NCI-H82 treated with DMSO at 0.1 percent for 48 hours (cell line): Measurements from ENCODE around the gene MEDAG.

Experiments
- DNase-seq: peaks from one replicate; lab custom pipeline; 2025; ENCODE audit not compliant: unreplicated experiment; lab: John Stamatoyannopoulos, UW

MEDAG gene

GRCh38 chr13:30872685-30873461 is 33.2 kb upstream of the MEDAG start:
- DNase-seq = no peak

GRCh38 chr13:30873499-30873898 is 32.6 kb upstream of the MEDAG start:
- no peak for DNase-seq

GRCh38 chr13:30874111-30874510 is 32.0 kb upstream of the MEDAG start:
- no peak for DNase-seq

DNA sequence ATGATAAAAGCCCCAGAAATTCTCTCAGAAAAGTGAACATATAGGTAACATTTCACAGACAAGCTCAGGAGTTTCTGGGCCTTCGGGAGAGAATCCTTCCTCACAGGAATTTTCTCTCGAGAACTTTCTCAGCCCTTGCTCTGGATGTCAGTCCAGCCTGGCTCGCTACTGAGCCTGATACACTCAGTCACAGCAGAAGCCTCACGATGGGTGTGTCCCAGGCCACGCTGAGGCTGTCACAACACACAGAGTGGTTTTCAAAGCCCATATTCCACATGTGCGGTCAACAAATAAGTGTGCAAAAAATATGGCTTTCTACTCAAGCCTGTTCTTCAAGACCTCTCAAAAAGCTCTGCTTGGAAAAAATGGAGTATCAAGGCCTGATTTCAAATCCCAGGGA is 31.5 kb upstream of the MEDAG start:
- DNase-seq = no peak

- peak; percentile 21 for DNase-seq
Observed at GRCh38 chr13:30877335-30877734, 28.7 kb upstream of the MEDAG start.

DNA sequence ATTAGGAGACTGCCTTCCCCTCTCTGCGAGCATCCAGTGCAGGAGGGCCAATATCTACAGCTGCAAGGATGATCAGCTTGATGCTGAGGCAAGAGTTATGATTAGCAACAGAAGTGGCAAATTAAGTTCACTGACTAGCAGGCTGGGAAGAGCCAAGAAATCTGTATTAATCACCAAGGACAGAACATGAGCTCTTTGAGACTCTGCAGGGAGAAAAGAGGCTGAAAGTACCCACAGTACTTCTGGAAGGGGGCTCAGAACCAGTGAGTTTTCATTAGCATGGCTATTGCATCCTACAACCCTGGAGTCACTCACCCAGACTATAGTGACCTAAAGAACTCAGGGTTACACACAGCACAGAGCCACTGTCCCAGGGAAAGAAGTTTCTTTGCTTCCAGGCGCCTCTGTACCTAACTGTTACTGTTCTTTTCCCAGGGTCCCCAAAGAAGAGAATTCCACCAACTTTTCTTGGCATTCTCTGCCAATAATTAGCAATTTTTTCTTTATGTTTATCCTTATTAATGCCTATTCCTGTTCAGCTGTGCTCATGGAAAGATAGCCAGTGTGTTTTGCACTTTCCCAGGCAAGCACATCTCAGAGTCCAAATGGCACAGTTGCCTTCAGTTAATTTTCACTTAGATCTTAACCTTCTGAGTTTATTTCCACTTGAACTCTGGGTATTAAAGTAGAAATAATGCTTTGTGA is 25.8 kb upstream of the MEDAG start:
- DNase-seq = no peak

GRCh38 chr13:30880856-30881155 is 25.3 kb upstream of the MEDAG start:
- DNase-seq = no peak

GRCh38 chr13:30881191-30881651 is 24.9 kb upstream of the MEDAG start:
- no peak for DNase-seq

GRCh38 chr13:30882026-30882850 is 23.8 kb upstream of the MEDAG start:
- DNase-seq = no peak

GRCh38 chr13:30882996-30883766 is 22.9 kb upstream of the MEDAG start:
- DNase-seq = no peak

DNA sequence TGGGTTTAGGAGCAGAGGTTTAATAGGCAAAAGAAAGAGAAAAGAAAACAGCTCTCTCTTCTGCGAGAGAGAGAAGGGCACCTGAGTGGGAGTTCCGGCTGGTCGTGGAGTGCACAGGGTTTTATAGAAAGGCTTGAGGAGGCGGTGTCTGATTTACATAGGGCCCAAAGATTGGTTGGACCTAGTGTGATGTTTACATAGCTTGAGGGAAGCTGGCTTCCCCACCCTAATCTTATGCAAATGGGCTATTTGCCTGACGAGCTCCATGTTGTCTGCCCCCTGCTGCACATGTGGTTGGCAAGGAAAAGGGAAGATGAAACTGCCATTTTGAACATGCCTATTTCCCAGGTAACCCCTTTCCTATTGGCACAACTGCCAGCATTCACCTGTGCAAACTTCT is 21.5 kb upstream of the MEDAG start:
- no peak for DNase-seq

- no peak for DNase-seq
Observed at GRCh38 chr13:30889196-30889690, 16.8 kb upstream of the MEDAG start.

GRCh38 chr13:30892966-30893365 is 13.1 kb upstream of the MEDAG start:
- DNase-seq = no peak

- no peak for DNase-seq
Observed at GRCh38 chr13:30895773-30896172, 10.3 kb upstream of the MEDAG start.

GRCh38 chr13:30898070-30898469 is 8.0 kb upstream of the MEDAG start:
- DNase-seq = no peak

DNA sequence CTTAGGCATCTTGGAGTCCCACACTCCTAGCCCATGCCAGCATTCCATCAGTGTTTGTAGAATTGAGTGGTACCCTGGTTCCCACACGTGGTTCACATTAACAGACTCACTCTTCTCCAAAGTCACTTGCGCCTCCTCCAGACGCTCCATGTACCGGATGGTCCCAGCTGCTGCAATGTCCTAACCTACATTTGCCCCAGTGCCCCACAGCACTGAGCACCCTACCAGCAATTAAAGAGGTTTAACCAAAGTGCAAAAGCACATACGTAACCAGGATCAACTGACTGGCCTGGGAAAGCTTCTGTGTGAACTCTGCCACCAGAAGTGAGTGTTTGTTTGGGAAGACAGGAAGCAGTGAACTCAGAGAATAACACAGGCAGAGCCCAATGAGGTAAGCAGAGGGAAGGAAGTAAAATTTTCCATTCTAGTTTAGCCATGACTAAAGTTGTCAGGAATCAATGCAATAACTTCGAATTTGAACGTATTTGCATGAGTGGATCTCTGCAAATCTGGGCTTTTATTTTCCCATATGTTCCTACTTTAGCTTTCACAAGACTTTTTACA is 7.3 kb upstream of the MEDAG start:
- no peak for DNase-seq

DNA sequence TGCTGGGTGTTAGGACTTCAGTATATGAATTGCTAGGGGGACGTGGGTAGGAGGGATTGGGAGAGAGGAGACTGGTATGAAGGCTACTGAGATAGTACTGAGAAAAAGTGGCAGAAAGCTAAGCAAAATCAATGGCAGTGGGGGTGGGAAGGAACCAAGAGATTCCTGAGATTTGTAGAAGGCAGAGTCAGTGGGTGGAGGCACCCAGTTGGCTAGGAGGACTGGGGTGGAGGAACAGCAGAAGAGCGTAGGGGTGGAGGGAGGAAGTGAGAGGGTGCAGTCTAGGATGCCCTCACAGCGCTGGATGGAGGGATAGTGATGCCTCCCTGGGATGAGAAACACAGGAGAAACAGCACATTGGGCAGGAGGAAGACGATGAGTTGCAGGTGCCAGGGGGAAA is 5.6 kb upstream of the MEDAG start:
- DNase-seq = no peak

DNA sequence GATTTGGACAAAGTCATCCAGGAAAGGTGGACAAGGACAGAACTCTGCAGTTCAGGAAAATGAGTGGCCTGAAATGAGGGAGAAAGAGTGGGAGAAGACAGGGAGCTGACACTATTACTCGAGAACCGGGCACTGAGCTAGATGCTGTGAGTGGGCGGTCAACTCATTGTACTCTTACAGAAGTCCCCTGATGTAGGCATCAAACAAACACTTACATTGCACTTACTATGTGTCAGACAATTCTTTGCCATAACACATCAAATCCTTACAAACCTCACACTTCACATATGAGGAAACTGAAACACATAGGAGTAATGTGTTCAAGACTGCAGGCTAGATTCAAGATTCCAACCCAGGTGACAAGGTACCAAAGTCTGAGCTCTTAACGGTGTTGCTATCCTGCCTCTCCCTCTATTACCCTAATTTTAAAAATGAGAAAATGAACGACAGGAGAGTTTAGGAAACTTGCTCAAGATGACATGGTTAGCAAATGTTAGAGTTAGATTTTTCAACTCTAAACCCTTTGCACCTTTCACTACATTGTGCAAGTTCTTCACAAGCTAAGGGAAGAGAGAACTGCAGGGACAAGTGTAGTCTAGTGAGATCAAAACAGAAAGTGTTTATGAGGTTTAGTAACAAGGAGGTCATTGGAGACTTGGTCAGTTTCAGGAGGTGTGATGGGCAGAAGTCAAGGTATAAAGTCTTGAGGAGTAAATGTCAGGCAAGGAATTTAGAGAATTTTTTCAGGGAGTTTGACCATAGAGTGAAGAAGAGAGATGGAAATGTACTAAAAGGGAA is 4.9 kb upstream of the MEDAG start:
- no peak for DNase-seq

DNA sequence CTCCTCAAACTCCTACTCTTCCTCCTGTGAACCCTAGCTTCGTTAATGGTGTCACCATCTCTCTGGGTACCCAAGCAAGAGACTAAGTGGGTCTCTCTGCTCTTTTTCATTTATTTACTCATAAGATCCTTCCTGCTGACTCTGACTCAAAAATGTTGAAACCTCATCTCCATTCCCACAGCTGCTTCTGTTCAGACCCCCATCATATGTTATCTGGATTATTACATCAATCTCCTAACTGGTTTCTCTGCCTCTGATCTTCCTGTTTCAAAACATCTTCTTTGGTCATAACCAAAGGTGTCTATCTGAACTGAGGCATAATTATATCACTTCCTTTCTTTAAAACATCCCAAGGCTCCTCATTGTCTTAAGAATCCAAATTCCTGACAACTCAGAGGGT is 2.0 kb upstream of the MEDAG start:
- no peak for DNase-seq
